ENCODE results near the gene HIGD1B.

Gene HIGD1B

DNA sequence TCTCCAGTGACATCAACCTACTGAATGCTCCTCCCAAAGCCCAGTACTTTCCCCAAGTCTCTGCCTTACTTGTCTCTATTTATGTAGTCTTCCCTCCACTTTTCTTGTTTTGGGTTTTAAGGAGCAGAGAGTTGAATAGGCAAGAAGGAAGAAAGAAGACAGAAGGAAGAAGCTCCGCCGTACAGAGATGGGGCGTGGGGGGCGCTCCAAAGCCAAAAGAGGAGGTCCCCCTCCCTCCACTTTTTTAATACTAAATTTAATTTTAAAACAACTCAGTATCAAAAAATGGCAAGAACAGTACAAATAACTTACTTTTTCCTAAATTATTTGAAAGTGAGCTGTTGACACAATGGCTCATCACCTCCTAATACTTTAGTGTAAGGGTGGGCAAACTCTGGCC is 47.0 kb downstream of the HIGD1B start:
- Histone ChIP-seq H3K4me1 (ENCODE audit: control insufficient read depth, insufficient read depth, low read length) (no peaks in the 10 kb centered on the region), H3K4me3 (ENCODE audit: low read length) (no peak overlapping the region), H3K36me3 (ENCODE audit: control insufficient read depth, insufficient read depth, low read length) (no peaks in the 10 kb centered on the region; the same call in 1 of the 2 replicates), H3K27ac (ENCODE audit: low read length) (no peak overlapping the region), H3K9me3 (ENCODE audit: control insufficient read depth, insufficient read depth, low read length) (no peaks in the 10 kb centered on the region), H3K27me3 (ENCODE audit: control insufficient read depth, insufficient read depth, low read length) (no peaks in the 10 kb centered on the region)
- no peak for DNase-seq (ENCODE audit: low read depth, low spot score)
- WGBS (ENCODE audit: insufficient coverage, insufficient read length) = no CpG with 5 or more reads among the region's 4 CpGs

GRCh38 chr17:44898768-44899073 is 51.0 kb downstream of the HIGD1B start:
- DNase-seq (ENCODE audit: low read depth, low spot score) = no peak
- WGBS (ENCODE audit: insufficient coverage, insufficient read length) = no CpG with 5 or more reads among the region's 7 CpGs
- no peaks in the 10 kb centered on the region for H3K27me3 ChIP-seq (ENCODE audit: control insufficient read depth, insufficient read depth, low read length)
- H3K27ac ChIP-seq (ENCODE audit: low read length) = no peak overlapping the region
- H3K36me3 ChIP-seq (ENCODE audit: control insufficient read depth, insufficient read depth, low read length) = no peaks in the 10 kb centered on the region
- peak overlapping the region; percentile 86 for H3K4me3 ChIP-seq (ENCODE audit: low read length)
- H3K4me1 ChIP-seq (ENCODE audit: control insufficient read depth, insufficient read depth, low read length) = no peaks in the 10 kb centered on the region
- no peaks in the 10 kb centered on the region for H3K9me3 ChIP-seq (ENCODE audit: control insufficient read depth, insufficient read depth, low read length)

DNA sequence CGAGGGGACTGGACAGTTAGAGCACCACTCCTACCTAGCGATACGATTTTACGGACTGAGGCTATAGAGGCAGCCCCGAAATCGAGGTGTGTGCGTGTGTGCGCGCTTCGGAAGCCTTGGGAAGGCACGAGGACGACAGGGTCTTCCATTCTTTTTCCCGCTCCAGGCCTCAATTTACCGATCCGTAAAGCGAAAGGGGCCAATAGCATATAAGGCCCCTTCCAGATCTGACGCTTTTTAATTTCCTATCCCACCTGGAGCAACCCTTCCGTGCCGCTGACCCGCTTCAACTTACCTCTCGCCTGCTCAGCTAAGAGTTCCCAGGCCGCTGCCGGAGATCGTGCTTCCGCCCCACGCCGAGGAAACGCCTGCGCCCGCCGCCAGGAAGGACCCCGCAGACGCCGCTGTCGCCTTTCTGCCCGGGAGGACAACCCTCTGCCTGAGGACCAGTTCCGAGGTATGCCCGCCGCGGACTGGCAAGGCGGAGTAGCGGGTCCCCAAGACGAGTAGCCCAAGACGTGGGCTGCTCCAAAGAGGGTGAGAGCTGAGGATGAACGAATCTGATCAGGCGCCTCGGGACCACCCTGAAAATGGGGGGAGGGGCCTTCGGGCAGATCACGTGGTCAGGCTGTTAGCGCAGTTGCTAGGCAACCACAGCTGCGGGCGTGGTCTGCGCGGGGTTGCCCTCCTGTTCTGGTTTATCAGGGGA is 51.5 kb downstream of the HIGD1B start, which contains the start of gene EFTUD2:
EFTUD2 (minus strand) TSS at position 372 of the 709 bp plus-strand sequence. CDS start 4,924 bp downstream, outside the sequence.
- H3K36me3 ChIP-seq (ENCODE audit: control insufficient read depth, insufficient read depth, low read length) = no peaks in the 10 kb centered on the region
- no peaks in the 10 kb centered on the region for H3K9me3 ChIP-seq (ENCODE audit: control insufficient read depth, insufficient read depth, low read length)
- H3K27me3 ChIP-seq (ENCODE audit: control insufficient read depth, insufficient read depth, low read length) = no peaks in the 10 kb centered on the region
- H3K4me1 ChIP-seq (ENCODE audit: control insufficient read depth, insufficient read depth, low read length) = no peaks in the 10 kb centered on the region
- no peak within 1 kb of the TSS for H3K27ac ChIP-seq (ENCODE audit: low read length)
- DNase-seq (ENCODE audit: low read depth, low spot score) = no peak
- peak within 1 kb of the TSS; percentile 86 for H3K4me3 ChIP-seq (ENCODE audit: low read length)
- WGBS (ENCODE audit: insufficient coverage, insufficient read length) = no CpG with 5 or more reads among the region's 54 CpGs

Data from iPS DF 6.9 (cell line).